Trophoblast cell (in vitro differentiated cells and primary cell): ENCODE measurements around the gene EIF2S2.

ENCODE experiments used
- DNase-seq, 2 donors: peaks; one replicate each; pipeline ENCODE4 v3.0.0-alpha.2; 2016
- H2AFZ ChIP-seq: 2 replicates; pipeline ENCODE4 v1.6.1; 2013; ENCODE audit warnings: low read length, moderate library complexity, mild to moderate bottlenecking; ENCODE audit not compliant: insufficient read depth, poor library complexity
- H2AK5ac ChIP-seq: 2 replicates; pipeline ENCODE4 v1.6.1; 2013; ENCODE audit warnings: mild to moderate bottlenecking, low read length
- H2BK120ac ChIP-seq: 2 replicates; pipeline ENCODE4 v1.6.1; 2013; ENCODE audit warnings: low read length, mild to moderate bottlenecking, moderate library complexity; ENCODE audit not compliant: insufficient read depth, poor library complexity
- H2BK12ac ChIP-seq: 2 replicates; pipeline ENCODE4 v1.6.1; 2013; ENCODE audit warnings: mild to moderate bottlenecking, low read length, moderate library complexity
- H2BK5ac ChIP-seq: 2 replicates; pipeline ENCODE4 v1.6.1; 2013; ENCODE audit warnings: low read length, low read depth, moderate library complexity, mild to moderate bottlenecking; ENCODE audit not compliant: poor library complexity
- H3K14ac ChIP-seq: 2 replicates; pipeline ENCODE4 v1.6.1; 2013; ENCODE audit warnings: mild to moderate bottlenecking, low read length
- H3K18ac ChIP-seq: 2 replicates; pipeline ENCODE4 v1.6.1; 2013; ENCODE audit warnings: mild to moderate bottlenecking, low read length
- H3K23ac ChIP-seq: 2 replicates; pipeline ENCODE4 v1.6.1; 2013; ENCODE audit warnings: low read length
- H3K27ac ChIP-seq: 2 replicates; pipeline ENCODE4 v1.5.1; 2013; ENCODE audit warnings: low read depth, mild to moderate bottlenecking, inconsistent platforms, low read length, moderate library complexity
- H3K27me3 ChIP-seq: 2 replicates; pipeline ENCODE4 v1.6.1; 2013; ENCODE audit warnings: inconsistent platforms, mild to moderate bottlenecking, low read length, moderate library complexity; ENCODE audit not compliant: insufficient read depth
- H3K36me3 ChIP-seq, 2 experiments: 1 replicate in 1 of 2; 2 replicates in 1 of 2; pipeline ENCODE4 v1.6.1; 2013; ENCODE audit warnings: low read length in 2 of 2, mild to moderate bottlenecking in 2 of 2, moderate library complexity in 1 of 2; ENCODE audit not compliant: insufficient read depth in 2 of 2, control insufficient read depth in 1 of 2
- H3K4ac ChIP-seq: 2 replicates; pipeline ENCODE4 v1.6.1; 2013; ENCODE audit warnings: low read depth, mild to moderate bottlenecking, low read length, moderate library complexity
- H3K4me1 ChIP-seq, 2 experiments: 1 replicate in 1 of 2; 2 replicates in 1 of 2; pipeline ENCODE4 v1.6.1; 2013; ENCODE audit warnings: low read length in 2 of 2, mild to moderate bottlenecking in 2 of 2, moderate library complexity in 1 of 2; ENCODE audit not compliant: insufficient read depth in 2 of 2, control insufficient read depth in 1 of 2
- H3K4me2 ChIP-seq: 2 replicates; pipeline ENCODE4 v1.6.1; 2013; ENCODE audit warnings: inconsistent platforms, mild to moderate bottlenecking, low read length, moderate library complexity
- H3K4me3 ChIP-seq: 2 replicates; pipeline ENCODE4 v1.5.1; 2013; ENCODE audit warnings: mild to moderate bottlenecking, low read depth, low read length, inconsistent platforms
- H3K79me1 ChIP-seq: one replicate; pipeline ENCODE4 v1.6.1; 2013; ENCODE audit warnings: low read length
- H3K79me2 ChIP-seq: 2 replicates; pipeline ENCODE4 v1.6.1; 2013; ENCODE audit warnings: low read length, mild to moderate bottlenecking; ENCODE audit not compliant: control insufficient read depth, insufficient read depth, poor library complexity
- H3K9ac ChIP-seq: 2 replicates; pipeline ENCODE4 v1.6.1; 2013; ENCODE audit warnings: mild to moderate bottlenecking, low read length
- H3K9me3 ChIP-seq: 2 replicates; pipeline ENCODE4 v1.6.1; 2013; ENCODE audit warnings: low read depth, mild to moderate bottlenecking, control low read depth, inconsistent platforms, low read length; ENCODE audit not compliant: insufficient read depth
- H4K12ac ChIP-seq: 2 replicates; pipeline ENCODE4 v1.6.1; 2013; ENCODE audit warnings: low read depth, mild to moderate bottlenecking, low read length, moderate library complexity
- H4K8ac ChIP-seq: 2 replicates; pipeline ENCODE4 v1.6.1; 2013; ENCODE audit warnings: low read depth, mild to moderate bottlenecking, low read length, moderate library complexity
- H4K91ac ChIP-seq: one replicate; pipeline ENCODE4 v1.6.1; 2013; ENCODE audit warnings: low read depth, mild to moderate bottlenecking, low read length, moderate library complexity
- WGBS: extraction: QIAGEN DNeasy Blood & Tissue Kit; methylation state at CpG from one replicate; pipeline ENCODE4 v1.1.7; 2013; ENCODE audit warnings: missing lambda C conversion rate; ENCODE audit not compliant: insufficient read length, insufficient coverage; ENCODE audit errors: extremely low coverage; 5-methylcytosine and 5-hydroxymethylcytosine counted together

Gene EIF2S2

DNA sequence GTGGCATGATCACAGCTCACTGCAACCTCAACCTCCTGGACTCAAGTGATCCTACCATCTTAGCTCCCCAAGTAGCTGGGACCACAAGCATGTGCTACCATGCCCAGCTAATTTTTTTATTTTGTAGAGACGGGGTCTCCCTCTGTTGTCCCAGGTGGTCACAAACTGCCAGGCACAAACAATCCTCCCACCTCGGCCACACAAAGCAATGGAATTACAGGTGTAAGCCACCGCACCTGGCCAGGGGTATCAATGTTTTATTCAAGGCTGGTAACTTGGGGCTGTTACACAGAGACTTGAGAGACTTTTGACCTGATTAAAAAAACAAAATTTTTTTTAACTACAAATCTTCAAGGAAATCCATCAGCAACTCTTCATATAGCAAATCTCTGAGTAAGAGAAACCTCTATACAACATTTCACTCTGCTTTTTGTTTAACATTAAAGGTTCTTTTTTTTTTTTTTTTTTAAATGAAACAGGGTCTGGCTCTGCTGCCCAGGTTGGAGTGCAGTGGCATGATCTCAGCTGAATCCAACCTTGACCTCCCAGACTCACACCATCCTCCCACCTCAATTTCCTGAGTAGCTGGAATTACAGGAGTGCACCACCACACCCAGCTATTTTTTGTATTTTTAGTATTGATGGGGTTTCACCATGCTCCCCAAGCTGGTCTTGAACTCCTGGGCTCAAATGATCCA lies 5.9 kb downstream of the EIF2S2 start:
- no peak overlapping the region for H4K8ac ChIP-seq
- H3K9ac ChIP-seq, result no peak overlapping the region
- H3K79me2 ChIP-seq, result peaks cover 20% of the 10 kb centered on the region
- H2AFZ ChIP-seq, result no peak overlapping the region
- no peak overlapping the region for H2BK12ac ChIP-seq
- H2AK5ac ChIP-seq, result no peak overlapping the region
- no peak overlapping the region for H3K4me2 ChIP-seq
- no peaks in the 10 kb centered on the region for H3K27me3 ChIP-seq
- H3K23ac ChIP-seq, result no peak overlapping the region
- H3K18ac ChIP-seq, result peak overlapping the region; percentile 35
- peaks cover 19 to 29% of the 10 kb centered on the region in 2 experiments for H3K36me3 ChIP-seq
- H2BK120ac ChIP-seq, result no peak overlapping the region
- peaks cover 0 to 5% of the 10 kb centered on the region in 2 experiments for H3K4me1 ChIP-seq
- no peak overlapping the region for H2BK5ac ChIP-seq
- no peak overlapping the region for H3K14ac ChIP-seq
- no peaks in the 10 kb centered on the region for H3K9me3 ChIP-seq
- no peak overlapping the region for H4K12ac ChIP-seq
- H3K79me1 ChIP-seq, result no peaks in the 10 kb centered on the region
- no peak overlapping the region for H3K27ac ChIP-seq
- H3K4me3 ChIP-seq, result no peak overlapping the region
- H3K4ac ChIP-seq, result peak overlapping the region; percentile 64
- WGBS, result no CpG with 5 or more reads among the region's 3 CpGs
- no peak for DNase-seq
- no peak overlapping the region for H4K91ac ChIP-seq

GRCh38 chr20:34104059-34104458 lies 8.0 kb downstream of the EIF2S2 start:
- Histone ChIP-seq H3K4me3 (no peak overlapping the region), H4K91ac (no peak overlapping the region), H4K12ac (no peak overlapping the region), H3K4ac (no peak overlapping the region), H3K4me2 (no peak overlapping the region), H3K36me3 (peaks cover 26 to 42% of the 10 kb centered on the region in 2 experiments), H3K79me1 (no peaks in the 10 kb centered on the region), H3K27ac (no peak overlapping the region), H3K18ac (no peak overlapping the region), H3K23ac (no peak overlapping the region), H2BK12ac (no peak overlapping the region), H2AK5ac (no peak overlapping the region), H4K8ac (no peak overlapping the region), H3K79me2 (peaks cover 8% of the 10 kb centered on the region), H2AFZ (no peak overlapping the region), H3K4me1 (no peaks in the 10 kb centered on the region), H3K9me3 (no peaks in the 10 kb centered on the region), H3K27me3 (no peaks in the 10 kb centered on the region), H3K9ac (no peak overlapping the region), H2BK5ac (no peak overlapping the region), H2BK120ac (no peak overlapping the region), H3K14ac (no peak overlapping the region)
- no peak for DNase-seq
- no CpG with 5 or more reads among the region's 3 CpGs for WGBS

DNA sequence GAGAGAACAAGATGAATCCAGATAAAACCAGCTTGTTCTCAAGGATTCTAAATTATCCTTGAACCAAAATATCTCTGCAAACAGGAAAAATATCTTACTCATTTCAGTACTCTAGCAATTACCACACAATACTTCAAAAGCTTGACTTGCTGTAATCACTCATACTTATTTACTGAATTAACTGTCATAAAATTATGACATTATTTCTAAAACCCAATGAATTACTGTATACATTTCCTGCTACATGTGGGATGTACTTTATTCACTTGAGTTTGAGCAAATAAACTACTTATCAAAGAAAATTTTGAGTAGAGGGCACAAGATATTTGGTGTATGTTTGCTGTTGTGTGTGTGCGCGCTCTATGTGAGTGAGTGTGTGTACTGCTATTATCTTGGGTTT lies 9.7 kb downstream of the EIF2S2 start:
- Histone ChIP-seq H2BK120ac (no peak overlapping the region), H4K12ac (no peak overlapping the region), H3K9me3 (no peaks in the 10 kb centered on the region), H3K4ac (no peak overlapping the region), H3K27ac (no peak overlapping the region), H2AFZ (no peak overlapping the region), H3K79me2 (peaks cover 6% of the 10 kb centered on the region), H3K27me3 (no peaks in the 10 kb centered on the region), H3K36me3 (peaks cover 36 to 51% of the 10 kb centered on the region in 2 experiments), H2BK5ac (no peak overlapping the region), H4K8ac (no peak overlapping the region), H2AK5ac (no peak overlapping the region), H3K14ac (no peak overlapping the region), H3K23ac (no peak overlapping the region), H3K4me1 (no peaks in the 10 kb centered on the region), H4K91ac (no peak overlapping the region), H3K4me3 (no peak overlapping the region), H3K18ac (no peak overlapping the region), H2BK12ac (no peak overlapping the region), H3K9ac (no peak overlapping the region), H3K4me2 (no peak overlapping the region), H3K79me1 (no peaks in the 10 kb centered on the region)
- WGBS, result no CpG with 5 or more reads among the region's 2 CpGs
- no peak for DNase-seq

GRCh38 chr20:34100576-34100975 lies 11.5 kb downstream of the EIF2S2 start:
- Histone ChIP-seq H3K36me3 (peaks cover 41 to 63% of the 10 kb centered on the region in 2 experiments), H3K9ac (no peak overlapping the region), H3K4ac (no peak overlapping the region), H3K79me2 (no peaks in the 10 kb centered on the region), H4K91ac (no peak overlapping the region), H3K79me1 (no peaks in the 10 kb centered on the region), H2BK120ac (no peak overlapping the region), H2BK5ac (no peak overlapping the region), H2AFZ (no peak overlapping the region), H3K4me2 (no peak overlapping the region), H3K4me1 (no peaks in the 10 kb centered on the region), H2BK12ac (no peak overlapping the region), H3K27ac (no peak overlapping the region), H3K9me3 (no peaks in the 10 kb centered on the region), H4K8ac (no peak overlapping the region), H3K23ac (no peak overlapping the region), H3K18ac (no peak overlapping the region), H3K14ac (no peak overlapping the region), H2AK5ac (no peak overlapping the region), H3K27me3 (no peaks in the 10 kb centered on the region), H3K4me3 (no peak overlapping the region), H4K12ac (no peak overlapping the region)
- no peak for DNase-seq
- WGBS, result no CpG with 5 or more reads among the region's 3 CpGs
